Right hindlimb (tissue), 1 donor: ENCODE measurements around the gene SPPL2C.

Experiments
- DNase-seq: peaks from one replicate; pipeline ENCODE4 v3.0.0-alpha.2; 2018

SPPL2C gene

GRCh38 chr17:45844695-45845375 is at the start of gene SPPL2C:
Gene SPPL2C, plus strand, starts transcription at chr17:45844881. Its CDS starts 26 bp downstream, at chr17:45844907.
- DNase-seq: no peak

- no peak for DNase-seq
Observed at GRCh38 chr17:45800816-45801215, 43.9 kb upstream of the SPPL2C start.

- no peak for DNase-seq
Observed at GRCh38 chr17:45801421-45801820, 43.3 kb upstream of the SPPL2C start.

GRCh38 chr17:45808845-45809244 is 35.8 kb upstream of the SPPL2C start:
- no peak for DNase-seq

GRCh38 chr17:45809499-45809898 is 35.2 kb upstream of the SPPL2C start:
- DNase-seq: no peak

GRCh38 chr17:45812102-45812501 is 32.6 kb upstream of the SPPL2C start:
- DNase-seq: no peak

GRCh38 chr17:45813048-45813725 is 31.5 kb upstream of the SPPL2C start:
- peak; percentile 33 for DNase-seq

GRCh38 chr17:45814622-45815606 is 29.8 kb upstream of the SPPL2C start:
- no peak for DNase-seq

- DNase-seq: no peak
Observed at GRCh38 chr17:45815752-45816151, 28.9 kb upstream of the SPPL2C start.

- DNase-seq: no peak
Observed at GRCh38 chr17:45818041-45818440, 26.6 kb upstream of the SPPL2C start.

GRCh38 chr17:45818699-45819098 is 26.0 kb upstream of the SPPL2C start:
- no peak for DNase-seq

GRCh38 chr17:45819632-45820031 is 25.0 kb upstream of the SPPL2C start:
- DNase-seq: no peak

- DNase-seq: peak; percentile 33
Observed at GRCh38 chr17:45820052-45820780, 24.5 kb upstream of the SPPL2C start.

- no peak for DNase-seq
Observed at GRCh38 chr17:45821147-45821546, 23.5 kb upstream of the SPPL2C start.

- no peak for DNase-seq
Observed at GRCh38 chr17:45823598-45823997, 21.1 kb upstream of the SPPL2C start.

- no peak for DNase-seq
Observed at GRCh38 chr17:45824475-45824874, 20.2 kb upstream of the SPPL2C start.

- DNase-seq: no peak
Observed at GRCh38 chr17:45824901-45825492, 19.7 kb upstream of the SPPL2C start.

- DNase-seq: no peak
Observed at GRCh38 chr17:45825792-45826191, 18.9 kb upstream of the SPPL2C start.

GRCh38 chr17:45826919-45827588 is 17.6 kb upstream of the SPPL2C start:
- no peak for DNase-seq

GRCh38 chr17:45828171-45828570 is 16.5 kb upstream of the SPPL2C start:
- no peak for DNase-seq

GRCh38 chr17:45828582-45829133 is 16.0 kb upstream of the SPPL2C start:
- no peak for DNase-seq
